Fibroblast of mammary gland (primary cell): ENCODE data around the gene SIN3B.

Experiments used
- DNase-seq: peaks from one replicate; pipeline ENCODE4 v3.0.0-alpha.2; 2010; ENCODE audit warnings: low read depth
- H3K4me3 ChIP-seq: 2 replicates; pipeline ENCODE4 v1.5.1; 2011; ENCODE audit warnings: low read depth, mild to moderate bottlenecking, low read length, moderate library complexity; ENCODE audit not compliant: control insufficient read depth
- TF ChIP-seq, protein P1 (sequence below): conservative IDR thresholded peaks from 2 replicates; pipeline ENCODE4 v1.5.1; 2011; ENCODE audit warnings: low read depth, low read length, inconsistent platforms; ENCODE audit not compliant: control insufficient read depth, insufficient read depth

Gene SIN3B, protein sequence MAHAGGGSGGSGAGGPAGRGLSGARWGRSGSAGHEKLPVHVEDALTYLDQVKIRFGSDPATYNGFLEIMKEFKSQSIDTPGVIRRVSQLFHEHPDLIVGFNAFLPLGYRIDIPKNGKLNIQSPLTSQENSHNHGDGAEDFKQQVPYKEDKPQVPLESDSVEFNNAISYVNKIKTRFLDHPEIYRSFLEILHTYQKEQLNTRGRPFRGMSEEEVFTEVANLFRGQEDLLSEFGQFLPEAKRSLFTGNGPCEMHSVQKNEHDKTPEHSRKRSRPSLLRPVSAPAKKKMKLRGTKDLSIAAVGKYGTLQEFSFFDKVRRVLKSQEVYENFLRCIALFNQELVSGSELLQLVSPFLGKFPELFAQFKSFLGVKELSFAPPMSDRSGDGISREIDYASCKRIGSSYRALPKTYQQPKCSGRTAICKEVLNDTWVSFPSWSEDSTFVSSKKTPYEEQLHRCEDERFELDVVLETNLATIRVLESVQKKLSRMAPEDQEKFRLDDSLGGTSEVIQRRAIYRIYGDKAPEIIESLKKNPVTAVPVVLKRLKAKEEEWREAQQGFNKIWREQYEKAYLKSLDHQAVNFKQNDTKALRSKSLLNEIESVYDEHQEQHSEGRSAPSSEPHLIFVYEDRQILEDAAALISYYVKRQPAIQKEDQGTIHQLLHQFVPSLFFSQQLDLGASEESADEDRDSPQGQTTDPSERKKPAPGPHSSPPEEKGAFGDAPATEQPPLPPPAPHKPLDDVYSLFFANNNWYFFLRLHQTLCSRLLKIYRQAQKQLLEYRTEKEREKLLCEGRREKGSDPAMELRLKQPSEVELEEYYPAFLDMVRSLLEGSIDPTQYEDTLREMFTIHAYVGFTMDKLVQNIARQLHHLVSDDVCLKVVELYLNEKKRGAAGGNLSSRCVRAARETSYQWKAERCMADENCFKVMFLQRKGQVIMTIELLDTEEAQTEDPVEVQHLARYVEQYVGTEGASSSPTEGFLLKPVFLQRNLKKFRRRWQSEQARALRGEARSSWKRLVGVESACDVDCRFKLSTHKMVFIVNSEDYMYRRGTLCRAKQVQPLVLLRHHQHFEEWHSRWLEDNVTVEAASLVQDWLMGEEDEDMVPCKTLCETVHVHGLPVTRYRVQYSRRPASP

DNA sequence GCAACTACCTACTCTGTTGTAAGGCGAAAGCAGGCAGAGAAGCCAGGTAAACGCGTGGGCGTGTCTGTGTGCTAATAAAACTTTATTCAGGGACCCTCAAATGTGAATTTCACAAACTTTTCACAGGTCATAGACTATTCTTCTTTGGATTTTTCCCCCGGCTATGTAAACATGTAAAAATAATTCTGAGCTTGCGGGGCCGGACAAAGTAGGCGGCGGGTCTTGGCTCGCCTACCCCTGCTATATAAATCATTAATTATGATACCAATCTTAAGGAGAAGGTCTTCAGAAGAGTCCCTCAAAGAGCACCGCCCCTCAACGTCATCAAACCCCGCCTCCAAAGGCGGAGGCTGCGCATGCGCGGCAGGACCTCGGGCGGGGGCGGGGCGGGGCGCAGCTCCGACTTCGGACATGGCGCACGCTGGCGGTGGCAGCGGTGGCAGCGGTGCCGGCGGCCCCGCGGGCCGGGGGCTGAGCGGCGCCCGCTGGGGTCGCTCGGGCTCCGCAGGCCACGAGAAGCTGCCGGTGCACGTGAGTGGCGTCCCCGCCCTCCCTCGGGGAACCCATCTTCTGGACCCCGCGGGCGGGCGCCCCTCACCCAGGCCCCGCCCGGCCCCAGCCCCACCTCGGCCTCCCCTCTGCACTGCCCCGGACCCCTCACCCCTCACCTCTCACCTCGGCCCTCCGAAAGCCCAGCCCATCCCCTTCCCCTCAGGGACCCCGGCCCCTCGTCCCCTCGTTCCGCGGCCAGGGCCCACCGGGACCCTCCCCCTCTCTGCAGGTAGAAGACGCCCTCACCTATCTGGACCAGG lies at the start of gene SIN3B:
Gene SIN3B (plus strand): TSS at position 389 of the 812 bp plus-strand sequence. CDS start 23 bp downstream, at position 412.
- DNase-seq: peak; percentile 82
- TF ChIP-seq, protein P1, sequence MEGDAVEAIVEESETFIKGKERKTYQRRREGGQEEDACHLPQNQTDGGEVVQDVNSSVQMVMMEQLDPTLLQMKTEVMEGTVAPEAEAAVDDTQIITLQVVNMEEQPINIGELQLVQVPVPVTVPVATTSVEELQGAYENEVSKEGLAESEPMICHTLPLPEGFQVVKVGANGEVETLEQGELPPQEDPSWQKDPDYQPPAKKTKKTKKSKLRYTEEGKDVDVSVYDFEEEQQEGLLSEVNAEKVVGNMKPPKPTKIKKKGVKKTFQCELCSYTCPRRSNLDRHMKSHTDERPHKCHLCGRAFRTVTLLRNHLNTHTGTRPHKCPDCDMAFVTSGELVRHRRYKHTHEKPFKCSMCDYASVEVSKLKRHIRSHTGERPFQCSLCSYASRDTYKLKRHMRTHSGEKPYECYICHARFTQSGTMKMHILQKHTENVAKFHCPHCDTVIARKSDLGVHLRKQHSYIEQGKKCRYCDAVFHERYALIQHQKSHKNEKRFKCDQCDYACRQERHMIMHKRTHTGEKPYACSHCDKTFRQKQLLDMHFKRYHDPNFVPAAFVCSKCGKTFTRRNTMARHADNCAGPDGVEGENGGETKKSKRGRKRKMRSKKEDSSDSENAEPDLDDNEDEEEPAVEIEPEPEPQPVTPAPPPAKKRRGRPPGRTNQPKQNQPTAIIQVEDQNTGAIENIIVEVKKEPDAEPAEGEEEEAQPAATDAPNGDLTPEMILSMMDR: no peak
- peak within 1 kb of the TSS; percentile 87 for H3K4me3 ChIP-seq

DNA sequence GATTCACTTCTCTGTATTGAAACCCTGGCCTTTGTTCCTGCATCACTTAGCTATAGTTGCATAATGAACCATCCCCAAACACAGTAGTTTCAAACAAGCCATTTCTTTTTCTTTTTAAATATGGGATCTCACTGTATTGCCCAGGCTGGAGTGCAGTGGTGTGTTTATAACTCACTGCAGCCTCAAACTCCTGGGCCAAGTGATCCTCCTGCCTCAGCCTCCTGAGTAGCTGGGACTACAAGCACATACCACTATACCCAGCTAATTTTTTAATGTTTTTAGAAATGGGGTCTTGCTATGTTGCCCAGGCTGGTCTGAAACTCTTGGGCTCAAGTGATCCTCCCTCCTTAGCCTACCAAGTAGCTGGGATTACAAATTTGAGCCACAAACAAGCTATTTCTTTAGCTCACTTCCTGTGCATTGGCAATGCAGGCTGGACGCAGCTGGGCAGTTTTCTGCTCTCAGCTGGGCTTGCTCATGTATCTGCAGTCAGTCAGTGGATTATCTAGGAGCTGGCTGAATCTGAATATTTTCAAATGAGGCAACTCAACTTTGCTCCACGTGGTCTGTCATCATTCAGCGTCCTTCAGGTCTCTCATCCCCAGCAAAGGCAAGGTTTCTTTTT lies 49.5 kb upstream of the SIN3B start:
- TF ChIP-seq, protein P1: no peak
- no peak overlapping the region for H3K4me3 ChIP-seq
- DNase-seq: no peak

DNA sequence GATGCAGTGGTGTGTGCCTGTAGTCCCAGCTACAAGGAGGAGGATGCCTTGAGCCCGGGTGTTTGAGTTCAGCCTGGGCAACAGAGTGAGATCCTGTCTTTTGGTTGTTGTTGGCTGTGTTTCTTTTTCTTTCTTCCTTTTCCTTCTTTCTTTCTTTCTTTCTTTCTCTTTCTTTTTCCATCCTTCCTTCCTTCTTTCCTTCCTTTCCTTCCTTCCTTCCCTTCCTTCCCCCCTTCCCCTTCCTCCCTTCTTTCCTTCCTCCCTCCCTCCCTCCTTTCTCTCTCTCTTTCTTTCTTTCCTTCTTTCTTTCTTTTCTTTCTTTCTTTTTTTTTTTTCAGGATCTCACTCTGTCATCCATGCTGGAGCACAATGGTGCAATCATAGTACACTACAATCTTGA lies 46.5 kb upstream of the SIN3B start:
- TF ChIP-seq, protein P1: no peak

DNA sequence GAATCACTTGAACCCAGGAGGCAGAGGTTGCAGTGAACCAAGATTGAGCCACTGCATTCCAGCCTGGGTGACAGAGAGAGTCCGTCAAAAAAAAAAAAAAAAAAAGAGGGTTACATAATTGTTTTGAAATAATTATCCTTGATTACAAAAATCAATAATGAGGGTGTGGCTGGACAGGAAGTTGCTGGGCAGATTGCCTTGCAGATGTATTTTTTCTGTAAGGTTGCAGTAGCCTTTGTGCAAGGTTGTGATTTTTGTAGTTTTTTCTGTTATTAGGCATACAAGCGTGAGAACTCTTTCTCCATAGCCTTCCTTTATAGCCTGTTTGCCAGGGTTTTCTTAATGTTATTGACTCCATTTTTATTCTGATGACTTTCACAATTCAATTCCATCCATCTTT lies 40.7 kb upstream of the SIN3B start:
- TF ChIP-seq, protein P1: no peak
- DNase-seq: no peak
- no peak overlapping the region for H3K4me3 ChIP-seq

More for the DNA sequence above, 46.5 kb upstream of the SIN3B start:
- H3K4me3 ChIP-seq: no peak overlapping the region
- DNase-seq: no peak

DNA sequence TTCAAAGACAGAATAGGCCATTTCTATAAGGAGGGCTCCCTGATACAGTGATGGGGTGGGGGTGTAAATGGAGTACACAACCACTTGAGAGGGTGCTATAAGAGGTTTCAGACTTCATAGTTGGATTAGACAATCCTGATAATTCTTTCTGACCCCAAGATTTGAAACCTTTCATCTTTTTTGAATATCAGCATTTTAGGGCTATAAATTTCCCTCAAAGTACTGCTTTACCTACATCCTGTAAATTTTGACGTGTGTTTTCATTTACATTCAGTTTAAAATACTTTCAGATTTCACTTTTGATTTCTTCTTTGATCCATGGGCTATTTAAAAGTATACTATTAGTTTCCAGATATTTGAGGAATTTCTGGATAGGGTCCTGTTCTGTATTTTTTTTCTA lies 40.0 kb upstream of the SIN3B start:
- no peak overlapping the region for H3K4me3 ChIP-seq
- TF ChIP-seq, protein P1: no peak
- no peak for DNase-seq
